Parathyroid adenoma (tissue), 2 donors: ENCODE data around the gene CHD9NB.

Experiments
- H2AFZ ChIP-seq: fragments of 300-600 bp; sonication (generic); one replicate; pipeline ENCODE4 v1.7.0; 2017; ENCODE audit warnings: antibody characterized with exemption, mild to moderate bottlenecking
- H3K27ac ChIP-seq: fragments of 300-600 bp; sonication (generic); one replicate; pipeline ENCODE4 v1.7.0; 2017
- H3K27me3 ChIP-seq: fragments of 300-600 bp; sonication (generic); one replicate; pipeline ENCODE4 v1.7.0; 2017; ENCODE audit warnings: low read length; ENCODE audit not compliant: control insufficient read depth, insufficient read depth
- H3K36me3 ChIP-seq: fragments of 300-600 bp; sonication (generic); one replicate; pipeline ENCODE4 v1.7.0; 2017; ENCODE audit warnings: low read length; ENCODE audit not compliant: control insufficient read depth, insufficient read depth
- H3K4me1 ChIP-seq: fragments of 300-600 bp; sonication (generic); one replicate; pipeline ENCODE4 v1.7.0; 2017; ENCODE audit warnings: control low read depth
- H3K4me2 ChIP-seq: fragments of 300-600 bp; sonication (generic); one replicate; pipeline ENCODE4 v1.7.0; 2017; ENCODE audit warnings: low read length
- H3K4me3 ChIP-seq: fragments of 300-600 bp; sonication (generic); one replicate; pipeline ENCODE4 v1.7.0; 2017; ENCODE audit warnings: low read depth, low read length
- H3K79me2 ChIP-seq: fragments of 300-600 bp; sonication (generic); one replicate; pipeline ENCODE4 v1.7.0; 2017; ENCODE audit warnings: control low read depth
- H3K9ac ChIP-seq: fragments of 300-600 bp; sonication (generic); one replicate; pipeline ENCODE4 v1.7.0; 2017; ENCODE audit warnings: mild to moderate bottlenecking
- H3K9me3 ChIP-seq: fragments of 300-600 bp; sonication (generic); one replicate; pipeline ENCODE4 v1.7.0; 2017; ENCODE audit warnings: low read length; ENCODE audit not compliant: control insufficient read depth
- CTCF ChIP-seq: fragments of 300-600 bp; sonication (generic); IDR thresholded peaks from one replicate; pipeline ENCODE4 v1.7.0; 2017; ENCODE audit warnings: antibody characterized with exemption, mild to moderate bottlenecking
- donor health status: primary hyperparathyroidism.

Gene CHD9NB

GRCh38 chr16:53034306-53034705 lies 18.4 kb downstream of the CHD9NB start:
- Histone ChIP-seq H3K4me3 (no peak overlapping the region), H3K4me2 (no peak overlapping the region), H3K79me2 (no peaks in the 10 kb centered on the region), H3K27ac (no peak overlapping the region), H2AFZ (no peak overlapping the region), H3K36me3 (no peaks in the 10 kb centered on the region), H3K4me1 (no peaks in the 10 kb centered on the region), H3K9me3 (no peaks in the 10 kb centered on the region), H3K27me3 (no peaks in the 10 kb centered on the region), H3K9ac (no peak overlapping the region)
- TF ChIP-seq CTCF = no peak

GRCh38 chr16:53031323-53031942 lies 21.3 kb downstream of the CHD9NB start:
- no peak for TF ChIP-seq CTCF
- Histone ChIP-seq H3K9ac (no peak overlapping the region), H3K9me3 (no peaks in the 10 kb centered on the region), H3K4me1 (no peaks in the 10 kb centered on the region), H3K4me2 (no peak overlapping the region), H3K27me3 (no peaks in the 10 kb centered on the region), H3K4me3 (no peak overlapping the region), H3K27ac (no peak overlapping the region), H2AFZ (no peak overlapping the region), H3K79me2 (no peaks in the 10 kb centered on the region), H3K36me3 (no peaks in the 10 kb centered on the region)

GRCh38 chr16:53029971-53030370 lies 22.7 kb downstream of the CHD9NB start:
- Histone ChIP-seq H3K27ac (no peak overlapping the region), H3K4me2 (no peak overlapping the region), H3K4me3 (no peak overlapping the region), H3K27me3 (no peaks in the 10 kb centered on the region), H3K79me2 (no peaks in the 10 kb centered on the region), H3K4me1 (no peaks in the 10 kb centered on the region), H3K9ac (no peak overlapping the region), H3K36me3 (no peaks in the 10 kb centered on the region), H2AFZ (no peak overlapping the region), H3K9me3 (no peaks in the 10 kb centered on the region)
- TF ChIP-seq CTCF = no peak

GRCh38 chr16:53024045-53024444 lies 28.7 kb downstream of the CHD9NB start:
- H3K4me3 ChIP-seq = no peak overlapping the region
- no peaks in the 10 kb centered on the region for H3K4me1 ChIP-seq
- no peak overlapping the region for H3K27ac ChIP-seq
- H3K79me2 ChIP-seq = no peaks in the 10 kb centered on the region
- H3K36me3 ChIP-seq = no peaks in the 10 kb centered on the region
- H3K9ac ChIP-seq = no peak overlapping the region
- H3K4me2 ChIP-seq = no peak overlapping the region
- H2AFZ ChIP-seq = no peak overlapping the region
- no peak for TF ChIP-seq CTCF
- H3K27me3 ChIP-seq = no peaks in the 10 kb centered on the region
- no peaks in the 10 kb centered on the region for H3K9me3 ChIP-seq

GRCh38 chr16:53022374-53022773 lies 30.3 kb downstream of the CHD9NB start:
- no peaks in the 10 kb centered on the region for H3K4me1 ChIP-seq
- H3K9ac ChIP-seq = no peak overlapping the region
- H2AFZ ChIP-seq = no peak overlapping the region
- no peaks in the 10 kb centered on the region for H3K27me3 ChIP-seq
- H3K4me2 ChIP-seq = no peak overlapping the region
- H3K4me3 ChIP-seq = no peak overlapping the region
- TF ChIP-seq CTCF = peak; percentile 50
- no peaks in the 10 kb centered on the region for H3K36me3 ChIP-seq
- no peak overlapping the region for H3K27ac ChIP-seq
- H3K9me3 ChIP-seq = no peaks in the 10 kb centered on the region
- H3K79me2 ChIP-seq = no peaks in the 10 kb centered on the region
